ENCODE data around the gene SOCS1. TPM values are rescaled to one million over a fixed set of nuclear protein-coding genes. Genes with fewer than 3 reads are reported as not detected.

The SOCS1 gene
- polyA plus RNA-seq, 1 of the 3 experiments (the other 2 are of a cell fraction), result 8.6 TPM

- Histone ChIP-seq H3K4me3 (ENCODE audit: low read depth in 2 of 2, low read length in 1 of 2) (no peak within 1 kb of the TSS), H3K36me3 (replicated peaks in 1 of 2; ENCODE audit: control insufficient read depth in 1 of 2, insufficient read depth in 2 of 2, low read length in 1 of 2) (no peaks in the 10 kb centered on the region), H4K20me1 (ENCODE audit: insufficient read depth) (no peaks in the 10 kb centered on the region), H3F3A (replicated peaks; ENCODE audit: insufficient read depth) (no peaks in the 10 kb centered on the region), H3K4me1 (ENCODE audit: control insufficient read depth in 1 of 2, insufficient read depth in 2 of 2, low read depth in 1 of 2, low read length in 1 of 2) (no peaks in the 10 kb centered on the region), H3K9ac (no peak within 1 kb of the TSS), H3K79me2 (ENCODE audit: insufficient read depth) (no peaks in the 10 kb centered on the region), H3K27ac (ENCODE audit: low read depth in 2 of 2, low read length in 1 of 2) (no peak within 1 kb of the TSS), H3K9me3 (no peaks in the 10 kb centered on the region), H3K27me3 (ENCODE audit: insufficient read depth) (no peaks in the 10 kb centered on the region; the same call in none of the 2 replicates), H3K4me2 (no peak within 1 kb of the TSS), H3K9me2 (no peaks in the 10 kb centered on the region), H2AFZ (ENCODE audit: low read depth) (no peak within 1 kb of the TSS)
- ChIA-PET CTCF (interaction anchor here (0.9 to 2.5 kb wide), 5 partner anchors 11 to 309 kb away, joined by 3 to 9 read pairs (median 6); partner anchors contain the start of gene SOCS1), POLR2A (no interaction called here)
- TF ChIP-seq JUND (IDR thresholded peaks at IDR 0.05) (no peak), YY1 (IDR thresholded peaks at IDR 0.05; ENCODE audit: low read depth) (no peak), NFIC (IDR thresholded peaks at IDR 0.05; ENCODE audit: borderline replicate concordance) (no peak), GATA2 (CRISPR knock-in tag; IDR thresholded peaks at IDR 0.05) (no peak), ZBTB33 (IDR thresholded peaks at IDR 0.05; ENCODE audit: borderline replicate concordance, low read depth) (no peak), RAD21 (IDR thresholded peaks at IDR 0.05; ENCODE audit: low read length) (no peak)
- 89% methylated on average over 24 of the region's 30 CpGs for WGBS (ENCODE audit: low lambda C conversion rate)
- no peak for DNase-seq
Measured at GRCh38 chr16:11272921-11273720, 17.1 kb upstream of the SOCS1 start, which contains the start of gene PRM3. TSS of gene PRM3 (minus strand) at chr16:11273629. CDS start at chr16:11273595, 34 bp downstream.

GRCh38 chr16:11272484-11272883, 16.5 kb upstream of the SOCS1 start:
- Histone ChIP-seq H3K4me1 (ENCODE audit: control insufficient read depth in 1 of 2, insufficient read depth in 2 of 2, low read depth in 1 of 2, low read length in 1 of 2) (no peaks in the 10 kb centered on the region), H4K20me1 (ENCODE audit: insufficient read depth) (no peaks in the 10 kb centered on the region), H3K9me2 (no peaks in the 10 kb centered on the region), H3K4me2 (no peak overlapping the region), H3K4me3 (ENCODE audit: low read depth in 2 of 2, low read length in 1 of 2) (no peak overlapping the region), H3K27me3 (ENCODE audit: insufficient read depth) (no peaks in the 10 kb centered on the region; the same call in none of the 2 replicates), H3F3A (replicated peaks; ENCODE audit: insufficient read depth) (no peaks in the 10 kb centered on the region), H3K27ac (ENCODE audit: low read depth in 2 of 2, low read length in 1 of 2) (no peak overlapping the region), H3K36me3 (replicated peaks in 1 of 2; ENCODE audit: control insufficient read depth in 1 of 2, insufficient read depth in 2 of 2, low read length in 1 of 2) (no peaks in the 10 kb centered on the region), H3K9ac (no peak overlapping the region), H2AFZ (ENCODE audit: low read depth) (no peak overlapping the region), H3K9me3 (no peaks in the 10 kb centered on the region), H3K79me2 (ENCODE audit: insufficient read depth) (no peaks in the 10 kb centered on the region)
- CTCF ChIA-PET, result interaction anchor here (0.9 to 2.5 kb wide), 4 partner anchors 11 to 308 kb away, joined by 3 to 9 read pairs (median 5); partner anchors contain the start of gene SOCS1
- DNase-seq, result no peak
- 71% methylated on average over 5 of the region's 6 CpGs for WGBS (ENCODE audit: low lambda C conversion rate)
- TF ChIP-seq IRF3 (IDR thresholded peaks at IDR 0.05; ENCODE audit: low read depth, low read length) (no peak), RAD21 (IDR thresholded peaks at IDR 0.05; ENCODE audit: low read length) (no peak), YY1 (IDR thresholded peaks at IDR 0.05; ENCODE audit: low read depth) (no peak), NRF1 (IDR thresholded peaks at IDR 0.05; ENCODE audit: low read depth, low read length) (no peak), USF2 (IDR thresholded peaks at IDR 0.05; ENCODE audit: borderline replicate concordance, low read depth, low read length) (no peak), GATA2 (CRISPR knock-in tag; IDR thresholded peaks at IDR 0.05) (no peak), SIN3A (IDR thresholded peaks at IDR 0.05; ENCODE audit: borderline replicate concordance, low read depth, low read length) (no peak)
- POLR2A ChIA-PET, result no interaction called here
